ENCODE results near the gene ANO8. TPM values are rescaled to one million over a fixed set of nuclear protein-coding genes. Genes with fewer than 3 reads are reported as not detected.
A peak's percentile ranks its signal among the peaks of the same experiment; 100 is the strongest.

ANO8 gene
- total and polyA plus RNA-seq, 7 experiments from 2014 or later, result 0.26 to 22.3 (median 15.6) TPM

- peak overlapping the region; percentile 80 for H3K4me3 ChIP-seq (ENCODE audit: low read length)
- peaks cover 0 to 2% (median 0%) of the 10 kb centered on the region in 5 donors for H3K36me3 Mint-ChIP-seq
- peak overlapping the region; percentile 55 for H3K27ac ChIP-seq (ENCODE audit: low read depth, low read length)
- peaks cover 0 to 4% (median 0%) of the 10 kb centered on the region in 11 donors for H3K9me3 Mint-ChIP-seq
- POLR2A ChIA-PET, result interaction anchor here (0.6 to 2.1 kb wide), 11 partner anchors 10 to 99 kb away, joined by 3 to 18 read pairs (median 4); partner anchors contain the start of genes ABHD8, ANO8, DDA1 and MRPL34
- peaks cover 0 to 5% (median 0%) of the 10 kb centered on the region in 5 donors for H3K27me3 Mint-ChIP-seq
- H3K36me3 ChIP-seq (ENCODE audit: control insufficient read depth in 2 of 3, insufficient read depth in 3 of 3, low read length in 3 of 3), result peaks cover 0 to 6% (median 0%) of the 10 kb centered on the region in 3 experiments
- no peaks in the 10 kb centered on the region for H3K9me3 ChIP-seq (ENCODE audit: control insufficient read depth in 2 of 3, low read length in 3 of 3)
- ATAC-seq, result peak; percentile 97
- peak overlapping the region; percentile 83 to 93 (median 92) for H3K4me3 Mint-ChIP-seq
- intact Hi-C loops (cut with micrococcal nuclease), result loop anchor here (1.0 kb wide), 11 partner anchors 13 to 178 kb away; partner anchors contain the start of genes MRPL34 (in 2 of the 2), ANO8 (in 1 of the 2), BABAM1 (in 1 of the 2) and DDA1 (in 1 of the 2)
- CTCF ChIA-PET, result interaction anchor here (0.7 to 5.4 kb wide), 13 partner anchors 13 to 227 kb away, joined by 3 to 31 read pairs (median 4); partner anchors contain the start of genes BABAM1, DDA1, MRPL34 and USHBP1
- peaks cover 0 to 5% of the 10 kb centered on the region in 2 donors for H3K4me1 ChIP-seq (ENCODE audit: control insufficient read depth in 2 of 2, insufficient read depth in 2 of 2, low read length in 2 of 2)
- H3K27me3 ChIP-seq (ENCODE audit: control insufficient read depth in 2 of 2, insufficient read depth in 2 of 2, low read length in 2 of 2), result no peaks in the 10 kb centered on the region
- DNase-seq, result peak; percentile 71 to 88 (median 79)
- H3K27ac Mint-ChIP-seq, result peak overlapping the region; percentile 33 to 87 (median 77)
- peaks cover 0 to 7% (median 5%) of the 10 kb centered on the region in 7 donors for H3K4me1 Mint-ChIP-seq
These were observed 42.2 kb downstream of the ANO8 start for GRCh38 chr19:17292301-17293074.

GRCh38 chr19:17289489-17289888, 45.2 kb downstream of the ANO8 start:
- H3K27ac Mint-ChIP-seq, result no peak overlapping the region
- H3K4me1 Mint-ChIP-seq, result peaks cover 0 to 7% (median 5%) of the 10 kb centered on the region in 7 donors
- intact Hi-C loops (cut with micrococcal nuclease), result no loop called here
- peaks cover 0 to 5% of the 10 kb centered on the region in 2 donors for H3K4me1 ChIP-seq (ENCODE audit: control insufficient read depth in 2 of 2, insufficient read depth in 2 of 2, low read length in 2 of 2)
- peaks cover 0 to 4% (median 0%) of the 10 kb centered on the region in 5 donors for H3K36me3 Mint-ChIP-seq
- H3K27me3 ChIP-seq (ENCODE audit: control insufficient read depth in 2 of 2, insufficient read depth in 2 of 2, low read length in 2 of 2), result no peaks in the 10 kb centered on the region
- no peak overlapping the region for H3K4me3 ChIP-seq (ENCODE audit: low read length)
- no peak for ATAC-seq
- ChIA-PET POLR2A (interaction anchor here (0.7 to 1.9 kb wide), 2 partner anchors 22 to 47 kb away, joined by 4 read pairs; partner anchors contain the start of gene BABAM1), CTCF (interaction anchor here (0.7 kb wide), 1 partner anchor 69 kb away, joined by 4 read pairs; no protein-coding TSS in a partner anchor)
- H3K9me3 ChIP-seq (ENCODE audit: control insufficient read depth in 2 of 3, low read length in 3 of 3), result no peaks in the 10 kb centered on the region
- peaks cover 0 to 5% (median 0%) of the 10 kb centered on the region in 5 donors for H3K27me3 Mint-ChIP-seq
- H3K4me3 Mint-ChIP-seq, result no peak overlapping the region
- H3K36me3 ChIP-seq (ENCODE audit: control insufficient read depth in 2 of 3, insufficient read depth in 3 of 3, low read length in 3 of 3), result peaks cover 0 to 4% (median 0%) of the 10 kb centered on the region in 3 experiments
- peaks cover 0 to 4% (median 0%) of the 10 kb centered on the region in 11 donors for H3K9me3 Mint-ChIP-seq
- DNase-seq, result peak in 1 of 9 donors; percentile 53
- no peak overlapping the region for H3K27ac ChIP-seq (ENCODE audit: low read depth, low read length)

- H3K4me3 ChIP-seq (ENCODE audit: low read length), result no peak overlapping the region
- POLR2A ChIA-PET, result no interaction called here
These were observed 47.9 kb downstream of the ANO8 start for GRCh38 chr19:17286752-17287151.

GRCh38 chr19:17286263-17286662, 48.4 kb downstream of the ANO8 start:
- Histone ChIP-seq H3K27ac (ENCODE audit: low read depth, low read length) (no peak overlapping the region), H3K36me3 (ENCODE audit: control insufficient read depth in 2 of 3, insufficient read depth in 3 of 3, low read length in 3 of 3) (no peaks in the 10 kb centered on the region), H3K4me3 (ENCODE audit: low read length) (no peak overlapping the region), H3K27me3 (ENCODE audit: control insufficient read depth in 2 of 2, insufficient read depth in 2 of 2, low read length in 2 of 2) (no peaks in the 10 kb centered on the region), H3K4me1 (ENCODE audit: control insufficient read depth in 2 of 2, insufficient read depth in 2 of 2, low read length in 2 of 2) (peaks cover 0 to 8% of the 10 kb centered on the region in 2 donors), H3K9me3 (ENCODE audit: control insufficient read depth in 2 of 3, low read length in 3 of 3) (no peaks in the 10 kb centered on the region)
- ATAC-seq, result no peak
- Mint-ChIP-seq H3K27me3 (peaks cover 0 to 7% (median 0%) of the 10 kb centered on the region in 5 donors), H3K36me3 (peaks cover 0 to 4% (median 0%) of the 10 kb centered on the region in 5 donors), H3K4me3 (no peak overlapping the region), H3K4me1 (peaks cover 0 to 8% (median 5%) of the 10 kb centered on the region in 7 donors), H3K27ac (no peak overlapping the region), H3K9me3 (no peaks in the 10 kb centered on the region)
- intact Hi-C loops (cut with micrococcal nuclease), result no loop called here
- DNase-seq, result no peak
- ChIA-PET CTCF (interaction anchor here (1.0 kb wide), 1 partner anchor 106 kb away, joined by 3 read pairs; no protein-coding TSS in a partner anchor), POLR2A (no interaction called here)

More at GRCh38 chr19:17286752-17287151, 47.9 kb downstream of the ANO8 start:
- Mint-ChIP-seq H3K4me3 (no peak overlapping the region), H3K4me1 (peaks cover 0 to 5% (median 3%) of the 10 kb centered on the region in 7 donors), H3K36me3 (peaks cover 0 to 4% (median 0%) of the 10 kb centered on the region in 5 donors), H3K27ac (no peak overlapping the region), H3K27me3 (peaks cover 0 to 7% (median 0%) of the 10 kb centered on the region in 5 donors), H3K9me3 (peaks cover 0 to 2% (median 0%) of the 10 kb centered on the region in 11 donors)
- H3K27me3 ChIP-seq (ENCODE audit: control insufficient read depth in 2 of 2, insufficient read depth in 2 of 2, low read length in 2 of 2), result no peaks in the 10 kb centered on the region
- CTCF ChIA-PET, result no interaction called here
- DNase-seq (no peak), ATAC-seq (no peak)
- no peaks in the 10 kb centered on the region for H3K36me3 ChIP-seq (ENCODE audit: control insufficient read depth in 2 of 3, insufficient read depth in 3 of 3, low read length in 3 of 3)
- H3K27ac ChIP-seq (ENCODE audit: low read depth, low read length), result no peak overlapping the region
- intact Hi-C loops (cut with micrococcal nuclease), result no loop called here
- peaks cover 0 to 8% of the 10 kb centered on the region in 2 donors for H3K4me1 ChIP-seq (ENCODE audit: control insufficient read depth in 2 of 2, insufficient read depth in 2 of 2, low read length in 2 of 2)
- no peaks in the 10 kb centered on the region for H3K9me3 ChIP-seq (ENCODE audit: control insufficient read depth in 2 of 3, low read length in 3 of 3)

GRCh38 chr19:17285415-17286135, 49.1 kb downstream of the ANO8 start:
- Histone ChIP-seq H3K4me3 (ENCODE audit: low read length) (no peak overlapping the region), H3K27me3 (ENCODE audit: control insufficient read depth in 2 of 2, insufficient read depth in 2 of 2, low read length in 2 of 2) (no peaks in the 10 kb centered on the region), H3K4me1 (ENCODE audit: control insufficient read depth in 2 of 2, insufficient read depth in 2 of 2, low read length in 2 of 2) (peaks cover 0 to 8% of the 10 kb centered on the region in 2 donors), H3K9me3 (ENCODE audit: control insufficient read depth in 2 of 3, low read length in 3 of 3) (no peaks in the 10 kb centered on the region), H3K36me3 (ENCODE audit: control insufficient read depth in 2 of 3, insufficient read depth in 3 of 3, low read length in 3 of 3) (no peaks in the 10 kb centered on the region), H3K27ac (ENCODE audit: low read depth, low read length) (no peak overlapping the region)
- peaks cover 0 to 7% (median 0%) of the 10 kb centered on the region in 5 donors for H3K27me3 Mint-ChIP-seq
- DNase-seq, result no peak
- intact Hi-C loops (cut with micrococcal nuclease), result no loop called here
- no peak overlapping the region for H3K27ac Mint-ChIP-seq
- CTCF ChIA-PET, result interaction anchor here (1.0 kb wide), 1 partner anchor 106 kb away, joined by 3 read pairs; no protein-coding TSS in a partner anchor
- peaks cover 0 to 4% (median 0%) of the 10 kb centered on the region in 5 donors for H3K36me3 Mint-ChIP-seq
- ATAC-seq, result no peak
- POLR2A ChIA-PET, result no interaction called here
- peaks cover 0 to 9% (median 5%) of the 10 kb centered on the region in 7 donors for H3K4me1 Mint-ChIP-seq
- H3K9me3 Mint-ChIP-seq, result no peaks in the 10 kb centered on the region
- no peak overlapping the region for H3K4me3 Mint-ChIP-seq
